GM21786 (cell line): ENCODE data around the gene NEURL2.
"Not testable (repeated sequence)": the region's sequence is repeated elsewhere in the genome, so short reads cannot be mapped to it uniquely, and the experiment has no call there.

Experiments
- ATAC-seq: cut with Tn5 transposase; IDR thresholded peaks from one replicate; pipeline ENCODE4 v1.9.1; 2021; ENCODE audit not compliant: unreplicated experiment

Gene NEURL2

GRCh38 chr20:45901332-45901731, 10.3 kb upstream of the NEURL2 start:
- ATAC-seq, result not testable (repeated sequence)

GRCh38 chr20:45899046-45899835, 8.2 kb upstream of the NEURL2 start:
- ATAC-seq, result no peak

DNA sequence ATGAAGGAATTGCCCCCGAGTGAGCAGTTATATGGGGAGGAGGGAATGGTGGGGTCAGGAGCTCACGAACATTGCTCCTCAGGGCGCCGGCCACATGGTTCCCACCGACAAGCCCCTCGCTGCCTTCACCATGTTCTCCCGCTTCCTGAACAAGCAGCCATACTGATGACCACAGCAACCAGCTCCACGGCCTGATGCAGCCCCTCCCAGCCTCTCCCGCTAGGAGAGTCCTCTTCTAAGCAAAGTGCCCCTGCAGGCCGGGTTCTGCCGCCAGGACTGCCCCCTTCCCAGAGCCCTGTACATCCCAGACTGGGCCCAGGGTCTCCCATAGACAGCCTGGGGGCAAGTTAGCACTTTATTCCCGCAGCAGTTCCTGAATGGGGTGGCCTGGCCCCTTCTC, 7.3 kb upstream of the NEURL2 start:
- ATAC-seq, result no peak

GRCh38 chr20:45897692-45898091, 6.7 kb upstream of the NEURL2 start:
- ATAC-seq, result no peak

- no peak for ATAC-seq
These were observed 6.3 kb upstream of the NEURL2 start for GRCh38 chr20:45897289-45897688.

- ATAC-seq, result no peak
These were observed 5.7 kb upstream of the NEURL2 start for GRCh38 chr20:45896641-45897161.

DNA sequence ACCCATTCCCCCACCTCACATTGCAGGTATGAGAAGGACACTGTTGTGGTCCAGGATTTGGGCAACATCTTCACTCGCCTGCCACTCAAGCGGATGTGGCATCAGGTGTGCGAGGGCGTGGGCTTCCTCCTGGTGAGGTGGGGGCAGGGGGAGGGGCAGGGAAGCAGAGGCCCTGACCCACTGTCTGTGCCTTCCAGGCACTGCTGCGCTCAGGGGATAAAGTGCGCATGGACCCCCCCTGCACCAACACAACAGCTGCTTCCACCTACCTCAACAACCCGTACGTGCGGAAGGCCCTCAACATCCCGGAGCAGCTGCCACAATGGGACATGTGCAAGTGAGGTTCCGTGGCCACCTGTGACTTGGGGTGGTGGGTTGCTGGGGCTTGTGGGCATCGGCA, 3.8 kb upstream of the NEURL2 start:
- no peak for ATAC-seq

DNA sequence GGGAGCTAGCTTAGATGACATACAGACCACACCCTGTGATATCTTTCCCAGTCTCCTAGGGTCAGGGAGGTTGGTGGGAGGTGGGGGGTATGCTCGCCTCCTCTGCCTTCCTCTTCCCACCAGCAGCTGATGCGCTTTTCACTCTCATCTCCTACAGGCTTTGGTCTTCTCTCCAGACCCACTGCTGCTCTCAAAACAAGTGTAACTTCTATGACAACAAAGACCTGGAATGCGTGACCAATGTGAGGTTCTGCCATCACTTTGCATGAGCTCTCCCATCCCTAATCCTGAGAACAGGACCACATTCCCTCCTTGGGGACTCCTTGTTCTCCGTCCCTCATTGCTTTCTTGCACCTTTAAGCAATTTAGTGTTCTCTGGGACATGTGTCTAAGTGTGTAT, 2.8 kb upstream of the NEURL2 start:
- no peak for ATAC-seq

DNA sequence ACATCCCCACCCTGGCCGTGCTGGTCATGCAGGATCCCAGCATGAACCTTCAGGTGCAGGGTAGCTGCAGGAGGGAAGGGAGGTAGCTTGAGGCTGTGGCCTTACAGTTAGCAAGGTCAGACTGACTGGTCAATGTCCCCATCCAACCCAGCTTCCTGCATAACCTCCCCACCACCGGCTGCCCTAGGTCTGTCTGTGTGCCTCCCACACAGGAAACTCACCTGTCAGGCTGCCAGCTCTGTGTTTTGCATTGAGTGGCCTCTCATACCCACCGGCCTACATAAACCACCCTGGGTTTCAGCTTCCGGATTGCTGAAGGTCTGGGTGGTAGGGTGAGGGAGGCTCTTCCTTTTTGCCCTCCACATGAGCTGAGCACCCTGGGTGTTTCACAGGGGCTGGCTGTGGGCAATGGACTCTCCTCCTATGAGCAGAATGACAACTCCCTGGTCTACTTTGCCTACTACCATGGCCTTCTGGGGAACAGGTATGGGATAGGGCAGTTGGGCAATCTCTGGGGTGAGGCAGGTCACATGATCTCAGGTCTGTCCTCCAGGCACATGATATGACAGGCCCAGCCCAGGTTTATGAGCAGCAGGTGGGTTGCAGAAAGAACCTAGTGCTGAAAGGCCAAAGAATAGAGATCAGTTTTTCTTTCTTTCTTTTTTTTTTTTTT, 2.0 kb upstream of the NEURL2 start:
- no peak for ATAC-seq

DNA sequence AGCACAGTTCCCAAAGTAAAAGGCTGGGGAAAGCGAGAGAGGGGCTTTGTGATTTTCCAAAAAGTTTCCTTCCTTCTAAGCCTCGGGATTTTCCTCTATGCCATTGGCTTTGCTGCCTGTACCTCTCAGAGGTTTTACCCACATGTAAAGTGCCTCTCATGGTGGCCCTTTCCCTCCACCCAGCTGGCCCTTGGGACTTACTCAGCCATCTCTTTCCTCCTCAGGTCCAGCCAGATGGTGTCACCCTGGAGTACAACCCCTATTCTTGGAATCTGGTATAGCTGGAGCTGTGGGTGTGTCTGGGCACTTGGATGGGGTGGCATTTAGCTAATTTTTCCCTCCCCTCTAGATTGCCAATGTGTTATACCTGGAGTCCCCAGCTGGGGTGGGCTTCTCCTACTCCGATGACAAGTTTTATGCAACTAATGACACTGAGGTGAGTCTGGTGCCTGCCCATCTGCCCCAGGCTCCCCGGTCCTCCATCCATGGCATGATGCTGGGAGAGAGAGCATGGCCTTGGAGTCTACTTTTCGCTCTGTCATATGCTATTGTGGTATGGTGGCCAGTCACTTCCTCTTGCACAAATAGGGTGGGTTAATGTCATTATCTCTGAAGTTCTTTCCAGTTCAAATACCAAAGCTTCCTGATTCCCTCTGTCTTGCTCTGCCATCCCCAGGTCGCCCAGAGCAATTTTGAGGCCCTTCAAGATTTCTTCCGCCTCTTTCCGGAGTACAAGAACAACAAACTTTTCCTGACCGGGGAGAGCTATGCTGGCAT, 1.2 kb upstream of the NEURL2 start:
- ATAC-seq, result no peak

GRCh38 chr20:45890077-45890984, 677 bp downstream of the NEURL2 start:
- no peak for ATAC-seq

DNA sequence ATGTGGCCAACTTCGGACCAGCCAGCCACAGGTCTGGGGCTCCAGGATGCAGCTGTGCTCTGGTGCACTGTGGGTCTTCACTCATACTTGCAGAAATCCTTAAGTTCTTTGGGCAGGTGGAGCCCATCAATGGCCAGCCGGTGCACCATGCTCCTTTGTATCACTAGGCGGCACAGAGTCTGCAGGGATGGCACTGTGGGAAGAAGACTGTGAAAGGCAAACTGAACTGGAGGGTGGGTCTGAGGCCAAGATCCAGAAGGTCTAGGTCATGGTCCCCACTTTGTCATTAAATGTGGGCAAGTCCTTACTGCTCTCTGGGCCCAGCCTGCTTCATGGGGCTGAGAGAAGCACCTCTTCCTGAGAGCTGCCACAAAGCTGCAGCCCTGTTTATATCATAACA, 2.3 kb downstream of the NEURL2 start:
- no peak for ATAC-seq

GRCh38 chr20:45887346-45887715, 3.7 kb downstream of the NEURL2 start, which contains the start of gene SPATA25:
Gene SPATA25, minus strand, starts transcription at chr20:45887622. Its CDS starts 32 bp downstream, at chr20:45887590.
- no peak for ATAC-seq

- ATAC-seq, result no peak
These were observed 4.2 kb downstream of the NEURL2 start for GRCh38 chr20:45886590-45887345.

- no peak for ATAC-seq
These were observed 7.9 kb downstream of the NEURL2 start for GRCh38 chr20:45883100-45883469.

DNA sequence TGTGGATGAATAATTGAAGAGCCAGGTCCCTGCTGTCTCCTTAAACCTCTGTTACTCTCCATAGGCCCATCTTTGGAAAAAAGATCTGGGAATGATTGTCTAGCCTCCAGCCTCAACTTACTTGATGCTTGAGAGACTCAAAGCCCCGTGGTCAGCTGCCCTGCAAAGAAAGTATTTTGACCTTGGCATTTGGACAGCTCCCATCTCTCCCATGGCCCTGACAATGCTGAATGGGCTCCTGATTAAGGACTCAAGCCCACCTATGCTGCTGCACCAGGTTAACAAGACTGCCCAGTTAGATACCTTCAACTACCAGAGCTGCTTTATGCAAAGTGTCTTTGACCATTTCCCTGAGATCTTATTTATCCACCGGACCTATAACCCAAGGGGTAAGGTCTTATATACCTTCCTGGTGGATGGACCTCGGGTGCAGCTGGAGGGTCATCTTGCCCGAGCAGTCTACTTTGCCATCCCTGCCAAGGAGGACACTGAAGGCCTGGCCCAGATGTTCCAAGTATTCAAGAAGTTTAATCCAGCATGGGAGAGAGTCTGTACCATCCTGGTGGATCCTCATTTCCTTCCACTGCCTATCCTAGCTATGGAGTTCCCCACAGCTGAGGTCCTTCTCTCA, 8.4 kb downstream of the NEURL2 start:
- no peak for ATAC-seq

DNA sequence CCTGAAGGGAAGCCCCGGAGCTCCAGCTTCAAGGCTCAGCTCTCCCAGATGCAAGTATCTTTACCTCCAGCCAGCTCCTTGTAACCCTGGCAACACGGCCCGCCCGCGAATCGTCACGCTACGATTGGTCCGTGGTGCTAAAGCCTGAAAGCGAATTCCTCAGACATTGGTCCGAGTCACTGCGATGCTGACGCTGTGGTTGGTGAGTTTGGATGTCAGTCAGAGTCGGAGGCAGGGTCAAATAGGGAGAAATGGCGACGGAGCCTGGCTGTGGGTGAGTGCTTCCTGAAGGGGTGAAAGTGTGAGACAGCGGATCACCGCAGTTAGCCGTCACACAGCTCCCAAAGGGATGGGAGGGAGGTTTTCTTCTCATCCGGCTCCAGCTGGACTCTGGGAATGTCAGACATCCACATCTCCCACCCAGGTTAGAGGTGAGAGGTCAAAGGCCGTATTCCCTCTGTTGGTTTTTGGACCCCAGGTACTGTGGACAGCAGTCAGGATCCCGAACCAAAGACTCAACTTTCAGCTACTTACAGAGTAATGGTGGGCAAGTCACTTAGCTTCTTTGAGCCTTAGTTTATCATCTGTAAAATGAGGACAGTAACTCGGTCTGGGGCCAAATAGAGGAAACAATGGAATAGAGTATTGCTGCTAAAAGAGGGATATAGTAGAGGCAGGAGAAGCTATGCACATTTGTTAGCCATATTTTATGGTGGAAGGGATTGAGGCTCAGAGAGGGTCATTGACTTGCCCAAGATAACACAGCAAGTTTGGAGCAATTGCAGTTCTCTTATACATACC, 9.8 kb downstream of the NEURL2 start, which contains the start of gene ZSWIM1:
ZSWIM1 (plus strand) TSS at position 240 of the 801 bp plus-strand sequence. CDS start 1,366 bp downstream, outside the sequence.
- ATAC-seq, result peak; percentile 97

- no peak for ATAC-seq
These were observed 12.8 kb downstream of the NEURL2 start for GRCh38 chr20:45878076-45878761.
